ENCODE measurements around the gene GRM3. TPM values are rescaled to one million over a fixed set of nuclear protein-coding genes. Genes with fewer than 3 reads are reported as not detected.

Gene GRM3
- total RNA-seq, 1 donor: not detected

DNA sequence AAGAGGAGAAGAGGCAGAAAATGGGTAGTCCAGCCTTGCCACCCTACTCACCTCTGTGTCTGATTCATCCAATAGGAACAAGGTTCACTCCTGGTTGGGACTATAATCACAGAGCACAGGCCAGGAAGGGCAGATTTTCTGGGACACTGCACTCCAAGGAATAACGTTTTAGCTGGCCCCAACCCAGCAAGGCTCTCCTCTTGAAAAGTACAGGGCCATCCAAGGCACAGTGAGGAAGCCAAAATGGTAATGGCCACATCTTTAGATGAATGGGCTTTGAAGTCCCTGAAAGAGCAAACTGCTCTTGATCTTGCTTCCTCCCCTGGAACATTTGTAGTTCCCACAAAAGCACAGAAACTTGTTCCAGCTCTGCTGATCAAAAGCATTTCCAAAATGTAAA is 149.4 kb downstream of the GRM3 start:
- H3K4me3 ChIP-seq (ENCODE audit: low read depth, low read length): no peak overlapping the region
- DNase-seq (ENCODE audit: low read depth): no peak
- TF ChIP-seq, protein P1, sequence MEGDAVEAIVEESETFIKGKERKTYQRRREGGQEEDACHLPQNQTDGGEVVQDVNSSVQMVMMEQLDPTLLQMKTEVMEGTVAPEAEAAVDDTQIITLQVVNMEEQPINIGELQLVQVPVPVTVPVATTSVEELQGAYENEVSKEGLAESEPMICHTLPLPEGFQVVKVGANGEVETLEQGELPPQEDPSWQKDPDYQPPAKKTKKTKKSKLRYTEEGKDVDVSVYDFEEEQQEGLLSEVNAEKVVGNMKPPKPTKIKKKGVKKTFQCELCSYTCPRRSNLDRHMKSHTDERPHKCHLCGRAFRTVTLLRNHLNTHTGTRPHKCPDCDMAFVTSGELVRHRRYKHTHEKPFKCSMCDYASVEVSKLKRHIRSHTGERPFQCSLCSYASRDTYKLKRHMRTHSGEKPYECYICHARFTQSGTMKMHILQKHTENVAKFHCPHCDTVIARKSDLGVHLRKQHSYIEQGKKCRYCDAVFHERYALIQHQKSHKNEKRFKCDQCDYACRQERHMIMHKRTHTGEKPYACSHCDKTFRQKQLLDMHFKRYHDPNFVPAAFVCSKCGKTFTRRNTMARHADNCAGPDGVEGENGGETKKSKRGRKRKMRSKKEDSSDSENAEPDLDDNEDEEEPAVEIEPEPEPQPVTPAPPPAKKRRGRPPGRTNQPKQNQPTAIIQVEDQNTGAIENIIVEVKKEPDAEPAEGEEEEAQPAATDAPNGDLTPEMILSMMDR (IDR thresholded peaks at IDR 0.05; ENCODE audit: insufficient read depth, low read length): no peak

DNA sequence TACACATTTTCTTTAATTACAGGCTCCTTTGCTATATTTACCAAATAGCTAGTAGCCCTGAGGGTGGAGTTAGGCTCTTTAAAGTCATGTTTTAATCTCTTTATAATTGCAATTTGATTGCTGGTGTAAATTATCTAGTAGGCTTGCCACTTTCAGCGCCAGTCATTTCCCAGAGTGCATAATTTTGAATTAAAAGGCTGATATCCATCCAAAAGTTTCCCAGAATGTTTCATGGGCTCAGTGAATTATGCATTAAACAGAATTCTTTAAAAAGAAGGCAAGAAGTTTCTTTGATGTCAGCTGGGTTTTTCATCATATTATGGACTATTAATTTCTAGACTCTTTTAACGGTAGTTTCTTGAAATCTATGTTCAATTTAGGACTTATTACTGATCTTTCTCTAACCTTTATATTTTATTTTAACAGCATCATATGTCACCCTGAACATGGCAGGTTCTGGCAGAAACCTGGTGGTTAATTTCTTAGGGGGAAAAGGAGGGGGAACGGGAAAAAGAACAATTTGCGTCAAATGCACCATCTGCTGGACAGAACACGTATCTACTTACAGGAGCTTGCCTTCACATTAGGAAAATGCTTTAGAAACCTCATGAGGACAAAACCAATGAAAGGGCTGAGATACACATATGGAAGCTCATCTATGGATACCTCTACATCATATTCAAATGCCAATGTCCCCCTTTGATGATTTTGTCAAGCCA is 171.1 kb downstream of the GRM3 start:
- H3K4me3 ChIP-seq (ENCODE audit: low read depth, low read length): no peak overlapping the region
- DNase-seq (ENCODE audit: low read depth): peak; percentile 2

DNA sequence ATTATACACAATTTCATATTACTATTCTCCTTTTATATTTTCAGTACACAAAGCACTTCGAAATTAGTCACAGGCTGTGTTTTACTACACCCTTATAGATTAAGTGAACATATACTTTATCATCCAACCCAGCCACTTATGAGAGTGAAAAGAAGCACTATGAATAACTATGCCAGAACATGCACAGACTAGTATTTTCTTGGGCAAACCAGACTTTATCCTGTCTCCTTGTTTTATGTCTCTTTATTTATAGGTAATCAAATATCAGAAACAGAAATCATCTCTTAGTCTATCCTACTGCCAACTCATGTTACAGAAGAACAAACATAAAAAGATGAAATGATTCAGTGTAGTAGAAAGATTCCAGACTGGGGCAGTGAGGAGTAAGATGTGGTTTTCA is 171.8 kb downstream of the GRM3 start:
- DNase-seq (ENCODE audit: low read depth): no peak
- TF ChIP-seq, protein P1 (IDR thresholded peaks at IDR 0.05; ENCODE audit: insufficient read depth, low read length): no peak
- H3K4me3 ChIP-seq (ENCODE audit: low read depth, low read length): no peak overlapping the region

More for the DNA sequence above, 171.1 kb downstream of the GRM3 start:
- TF ChIP-seq, protein P1 (IDR thresholded peaks at IDR 0.05; ENCODE audit: insufficient read depth, low read length): peak; percentile 12

DNA sequence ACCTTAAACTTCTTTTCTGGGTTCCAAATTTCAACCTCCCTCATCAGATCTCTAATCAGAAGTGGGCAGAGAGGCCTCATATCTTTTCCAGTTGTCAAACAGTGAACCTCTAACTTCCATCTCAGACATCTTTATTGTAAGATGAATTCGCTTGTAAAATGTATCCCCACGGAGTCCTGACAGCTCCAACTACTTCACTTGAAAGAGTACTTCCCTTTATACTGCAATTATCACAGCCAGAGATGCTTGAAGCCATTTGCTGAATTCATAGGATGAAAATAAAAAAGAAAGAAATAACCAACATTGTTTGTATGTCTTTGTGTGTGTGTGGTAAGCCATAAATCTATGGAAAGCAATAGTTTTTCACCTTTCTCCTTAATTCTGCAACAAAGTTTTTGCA is 175.2 kb downstream of the GRM3 start:
- DNase-seq (ENCODE audit: low read depth): no peak
- TF ChIP-seq, protein P1 (IDR thresholded peaks at IDR 0.05; ENCODE audit: insufficient read depth, low read length): no peak
- no peak overlapping the region for H3K4me3 ChIP-seq (ENCODE audit: low read depth, low read length)

DNA sequence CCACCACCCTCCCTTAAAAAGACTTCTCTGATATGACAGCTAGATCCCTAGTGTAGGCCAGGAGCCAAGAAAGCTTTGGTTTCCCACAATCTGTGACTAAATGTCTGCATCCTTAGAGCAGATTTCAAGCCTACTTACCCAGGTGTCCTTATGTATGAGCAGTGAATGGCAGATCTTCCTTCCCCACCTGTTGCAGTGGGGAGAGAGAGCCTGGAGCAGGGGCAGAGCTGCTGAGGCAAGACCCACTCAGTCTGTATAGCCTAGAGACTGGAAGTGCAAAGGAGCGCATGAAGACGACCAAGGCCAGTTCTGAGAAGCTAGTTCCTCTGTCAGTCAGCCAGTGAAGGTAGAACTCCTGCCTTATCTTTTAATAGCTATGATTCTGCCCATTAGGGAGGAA is 180.1 kb downstream of the GRM3 start:
- TF ChIP-seq, protein P1 (IDR thresholded peaks at IDR 0.05; ENCODE audit: insufficient read depth, low read length): no peak
- H3K4me3 ChIP-seq (ENCODE audit: low read depth, low read length): no peak overlapping the region
- DNase-seq (ENCODE audit: low read depth): no peak

DNA sequence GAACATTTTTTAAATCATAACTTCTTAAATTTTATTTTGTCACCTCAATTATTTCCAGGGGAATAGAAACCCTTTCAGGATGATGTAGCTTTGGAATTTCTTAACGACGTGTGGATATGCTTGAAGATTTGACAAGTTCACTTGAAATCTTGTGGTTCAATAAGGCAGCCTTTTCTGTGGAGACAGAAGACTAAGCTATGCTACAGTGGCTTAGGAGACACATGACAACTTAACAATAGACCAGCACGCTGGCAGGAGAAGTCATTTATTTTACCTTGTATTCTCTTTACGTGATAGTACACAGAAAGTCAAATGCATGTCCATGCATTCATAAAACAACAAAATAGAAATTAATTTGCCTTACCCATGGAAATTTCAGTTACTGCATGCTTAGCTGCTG is 181.6 kb downstream of the GRM3 start:
- TF ChIP-seq, protein P1 (IDR thresholded peaks at IDR 0.05; ENCODE audit: insufficient read depth, low read length): no peak
- H3K4me3 ChIP-seq (ENCODE audit: low read depth, low read length): no peak overlapping the region
- no peak for DNase-seq (ENCODE audit: low read depth)

DNA sequence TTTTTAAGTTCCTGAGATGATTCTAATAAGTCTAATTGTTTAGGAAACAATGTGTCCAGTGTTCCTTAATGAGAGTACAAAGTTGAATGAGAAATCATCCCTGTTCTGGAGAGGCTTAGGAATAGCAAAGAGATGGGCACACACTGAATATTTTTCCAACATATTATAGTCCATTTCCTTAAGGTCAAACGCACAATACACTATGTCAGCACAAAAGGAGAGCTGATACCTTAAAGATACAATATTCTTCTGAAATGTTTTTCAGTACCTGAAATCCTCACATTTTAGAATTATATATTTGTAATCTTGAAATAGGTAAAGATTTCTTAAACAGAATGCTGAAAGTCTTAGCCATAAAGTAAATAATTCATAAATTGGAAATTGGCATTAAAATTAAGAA is 183.2 kb downstream of the GRM3 start:
- no peak for DNase-seq (ENCODE audit: low read depth)
- TF ChIP-seq, protein P1 (IDR thresholded peaks at IDR 0.05; ENCODE audit: insufficient read depth, low read length): no peak

More for the DNA sequence above, 183.2 kb downstream of the GRM3 start:
- H3K4me3 ChIP-seq (ENCODE audit: low read depth, low read length): no peak overlapping the region
